NCI-H2081 (cell line): ENCODE results near the gene CAPS2.

ENCODE experiments used
- DNase-seq, 2 experiments: peaks; one replicate each; lab custom pipeline; 2025; lab: John Stamatoyannopoulos, UW

The CAPS2 gene

DNA sequence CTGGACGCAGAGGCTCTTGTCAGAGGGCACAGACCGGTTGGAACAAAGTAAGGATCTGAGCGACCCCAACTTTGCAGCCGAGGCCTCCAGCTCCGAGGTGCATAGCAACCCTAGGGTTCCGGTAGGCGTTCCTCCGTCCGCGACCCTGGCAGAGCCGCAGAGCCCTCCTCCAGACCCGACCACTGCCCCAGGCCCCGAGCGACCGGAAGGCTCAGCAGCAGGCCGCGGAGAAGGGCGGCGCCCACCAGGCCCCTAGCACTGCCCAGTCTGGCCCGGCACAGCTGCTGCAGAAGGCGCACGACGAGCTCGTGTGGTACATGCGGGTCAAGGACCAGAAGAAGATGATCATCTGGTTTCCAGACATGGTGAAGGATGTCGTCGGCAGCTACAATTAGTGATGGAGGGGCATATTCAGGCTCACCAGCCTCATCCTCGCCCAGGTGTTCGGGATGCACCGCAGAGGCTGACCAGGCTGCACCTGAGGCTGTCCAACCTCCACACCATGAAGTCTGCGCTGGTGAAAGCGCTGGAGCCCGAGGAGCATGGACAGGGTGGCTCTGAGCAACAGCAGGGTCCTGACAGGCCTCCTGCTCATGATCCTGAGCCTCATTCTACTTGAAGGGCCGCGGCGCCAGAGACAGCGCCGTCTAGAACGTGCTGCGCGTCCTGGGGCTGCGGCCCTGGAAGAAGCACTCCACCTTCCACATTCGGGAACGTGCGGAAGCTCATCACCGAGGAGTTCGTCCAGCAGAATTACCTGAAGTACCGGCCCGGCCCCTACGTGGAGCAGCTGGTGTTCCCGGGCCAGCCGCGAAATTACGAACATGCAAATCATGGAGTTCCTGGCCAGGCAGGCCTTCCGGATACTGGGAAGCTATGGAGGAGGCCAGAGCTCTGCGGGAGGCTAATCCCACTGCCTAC is 24.5 kb downstream of the CAPS2 start:
- DNase-seq: no peak

- DNase-seq: no peak
Observed at GRCh38 chr12:75302781-75303180, 27.3 kb downstream of the CAPS2 start.

- DNase-seq: no peak
Observed at GRCh38 chr12:75302225-75302624, 27.9 kb downstream of the CAPS2 start.

GRCh38 chr12:75294797-75295196 is 35.3 kb downstream of the CAPS2 start:
- DNase-seq: no peak

GRCh38 chr12:75294336-75294735 is 35.8 kb downstream of the CAPS2 start:
- DNase-seq: no peak

DNA sequence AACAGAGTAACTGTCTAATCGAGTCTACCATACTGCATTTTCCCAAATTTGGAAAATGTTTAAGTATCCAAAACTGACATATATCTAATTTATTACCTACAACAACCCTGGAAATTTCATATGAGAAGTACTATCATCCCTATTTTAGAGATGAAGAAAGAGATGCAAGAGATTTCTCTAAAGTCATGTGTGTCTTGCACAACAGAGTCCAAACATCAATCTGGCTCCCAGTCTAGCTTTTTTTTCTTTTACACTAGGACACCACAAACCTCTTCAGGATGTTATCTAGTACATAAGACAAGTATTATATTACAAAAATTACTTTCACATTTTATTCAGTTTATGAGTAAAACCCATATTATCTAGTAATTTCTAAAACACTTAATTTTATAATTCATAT is 39.1 kb downstream of the CAPS2 start:
- DNase-seq: no peak

DNA sequence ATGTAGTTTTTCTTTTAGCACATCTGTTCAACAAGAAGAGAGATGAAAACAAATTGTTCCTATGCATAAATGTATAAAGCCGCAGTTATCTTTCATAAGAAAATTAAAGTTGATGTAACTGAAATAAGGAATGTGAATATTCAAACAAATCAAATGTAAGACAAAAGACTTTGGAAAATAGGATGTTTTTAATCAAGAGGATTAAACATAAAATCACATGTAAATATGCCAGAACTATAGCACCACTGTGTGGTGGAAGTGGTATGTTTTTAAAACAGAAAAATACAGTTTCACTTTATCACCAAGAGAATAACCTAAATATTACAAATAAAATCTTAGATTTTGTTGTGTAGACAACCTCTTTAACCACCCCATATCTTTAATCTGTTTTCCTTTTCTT is 40.4 kb downstream of the CAPS2 start:
- DNase-seq: no peak

- DNase-seq: no peak
Observed at GRCh38 chr12:75288860-75289259, 41.3 kb downstream of the CAPS2 start.

GRCh38 chr12:75275702-75276101 is 54.4 kb downstream of the CAPS2 start:
- DNase-seq: no peak

- DNase-seq: no peak
Observed at GRCh38 chr12:75271576-75271975, 58.5 kb downstream of the CAPS2 start.

- no peak for DNase-seq
Observed at GRCh38 chr12:75270157-75270556, 60.0 kb downstream of the CAPS2 start.

DNA sequence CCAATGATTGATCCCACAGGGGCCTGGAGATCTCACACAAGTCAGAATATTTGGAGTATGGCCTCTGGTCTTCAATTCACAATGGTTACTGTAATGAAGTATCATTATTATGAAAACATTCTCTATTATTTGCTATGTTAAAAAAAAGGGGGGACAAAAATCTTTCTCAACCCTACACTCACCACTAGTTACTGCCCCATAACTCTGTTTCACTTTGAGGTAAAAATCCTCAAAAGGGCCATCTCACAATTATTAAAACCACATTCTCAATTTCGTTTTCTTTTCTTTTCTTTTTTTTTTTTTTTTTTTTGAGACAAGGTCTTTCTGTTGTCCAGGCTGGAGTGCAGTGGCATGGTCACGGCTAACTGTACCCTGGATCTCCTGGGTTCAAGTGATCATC is 60.9 kb downstream of the CAPS2 start:
- no peak for DNase-seq

GRCh38 chr12:75260316-75260715 is 69.8 kb downstream of the CAPS2 start:
- DNase-seq: no peak

DNA sequence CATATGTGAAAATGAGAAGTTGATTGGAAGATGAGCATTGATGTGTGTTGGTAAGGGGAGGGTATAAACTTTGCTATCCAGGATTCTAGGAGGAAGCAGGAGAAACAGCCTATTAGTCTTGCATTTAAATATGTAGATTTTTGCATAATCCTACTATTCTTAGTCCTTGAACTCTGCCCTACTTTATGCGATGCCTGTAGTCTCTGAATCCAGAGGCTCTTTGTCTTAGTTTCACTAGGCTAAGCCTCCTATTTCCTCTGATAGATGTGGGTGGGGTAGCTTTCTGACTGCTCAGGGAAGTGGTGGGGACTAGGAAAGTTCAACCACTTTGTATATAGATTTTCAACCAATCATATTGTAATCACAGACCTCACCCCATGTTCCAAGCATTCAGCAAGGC is 71.0 kb downstream of the CAPS2 start:
- no peak for DNase-seq

GRCh38 chr12:75257510-75257909 is 72.6 kb downstream of the CAPS2 start:
- no peak for DNase-seq

DNA sequence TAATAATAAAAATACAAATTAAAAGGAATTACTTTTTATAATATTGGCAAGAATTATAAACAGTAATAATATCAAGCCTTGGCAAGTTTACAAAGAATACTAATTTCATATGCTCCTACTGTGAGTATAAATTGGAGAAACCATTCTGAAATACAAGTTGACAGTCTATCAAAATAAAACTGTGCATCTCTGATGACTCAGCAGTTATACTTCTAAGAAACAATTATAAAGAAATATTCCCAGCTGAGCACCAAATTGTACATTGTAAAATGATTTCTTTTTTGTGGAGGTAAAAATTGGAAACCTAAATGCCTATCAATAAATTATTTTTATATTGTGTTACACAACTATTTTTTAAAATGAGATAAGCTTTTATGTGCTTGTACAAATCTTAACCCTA is 85.0 kb downstream of the CAPS2 start:
- DNase-seq: no peak

DNA sequence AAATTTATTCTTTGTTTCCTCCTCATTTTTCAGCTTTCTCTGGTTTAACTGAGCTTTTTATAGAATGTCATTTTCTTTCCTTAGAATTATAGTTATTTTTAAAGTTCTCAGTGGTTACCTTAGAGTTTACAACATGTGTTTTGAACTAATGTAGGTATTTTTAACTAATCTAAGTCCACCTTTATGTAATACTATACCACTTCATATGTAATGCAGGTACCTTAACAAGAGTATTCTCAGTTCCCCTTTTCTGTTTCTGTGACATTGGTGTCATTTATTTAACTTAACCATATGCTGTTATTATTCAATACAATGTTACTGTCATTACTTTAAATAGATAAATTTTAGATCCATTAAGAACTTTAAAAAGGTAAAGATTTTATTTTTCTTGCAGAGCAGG is 90.1 kb downstream of the CAPS2 start:
- DNase-seq: no peak

DNA sequence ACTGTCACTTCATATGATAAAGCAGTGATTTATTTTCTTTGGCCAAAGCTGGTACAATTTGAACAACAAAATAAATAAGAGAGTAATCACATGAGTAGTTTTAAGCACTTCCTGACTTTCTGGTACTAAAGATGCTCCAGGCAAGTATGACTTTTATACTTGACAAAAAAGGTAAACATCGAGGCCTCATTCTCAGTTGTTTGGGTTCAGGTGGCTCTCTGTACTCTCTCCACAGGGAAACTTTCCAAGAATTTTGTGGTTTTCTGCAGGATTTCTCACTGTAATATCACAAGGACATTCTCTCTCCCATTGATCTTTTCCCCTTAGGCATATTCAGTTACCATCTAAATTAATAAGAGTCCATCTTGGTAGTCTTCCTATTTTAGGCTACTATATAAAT is 93.9 kb downstream of the CAPS2 start:
- no peak for DNase-seq

GRCh38 chr12:75227132-75227531 is 103.0 kb downstream of the CAPS2 start:
- DNase-seq: no peak
